Astrocyte of the spinal cord (primary cell): ENCODE data around the gene ARHGEF28.
A peak's percentile ranks its signal among the peaks of the same experiment; 100 is the strongest.

Source experiments
- DNase-seq: peaks from one replicate; pipeline ENCODE4 v3.0.0; 2011; ENCODE audit warnings: low read depth, low spot score
- H3K4me3 ChIP-seq: 2 replicates; pipeline ENCODE4 v1.5.1; 2011; ENCODE audit warnings: low read depth, mild to moderate bottlenecking, low read length, moderate library complexity
- in situ Hi-C: cut with HindIII; loops from 2 replicates; pipeline ENCODE4 v1.10.0; 2017; ENCODE audit warnings: low sequenced_read_pairs
- TF ChIP-seq, protein P1 (sequence below): IDR thresholded peaks from 2 replicates; pipeline ENCODE4 v1.5.1; 2012; ENCODE audit warnings: low read depth, mild to moderate bottlenecking, low read length, inconsistent platforms

Gene ARHGEF28

DNA sequence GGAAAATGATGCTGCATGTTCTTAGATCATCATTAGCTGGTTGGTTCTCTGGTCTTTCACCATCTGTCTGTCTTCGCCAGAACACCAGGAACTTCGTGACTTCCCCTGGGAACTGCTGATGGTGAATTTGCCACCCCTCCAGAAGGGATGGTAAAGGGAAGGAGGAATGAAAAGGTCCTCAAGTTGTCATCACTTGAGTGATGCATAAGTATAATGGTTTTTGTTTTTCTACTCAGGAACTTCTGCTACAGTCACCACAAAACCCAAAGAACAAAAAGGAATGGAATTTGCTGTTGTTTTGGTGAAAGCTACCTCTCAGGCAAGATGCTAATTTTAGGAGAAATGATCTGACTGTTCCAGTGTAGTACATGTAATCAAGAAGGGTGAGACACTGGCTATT, 328.4 kb downstream of the ARHGEF28 start:
- TF ChIP-seq, protein P1, sequence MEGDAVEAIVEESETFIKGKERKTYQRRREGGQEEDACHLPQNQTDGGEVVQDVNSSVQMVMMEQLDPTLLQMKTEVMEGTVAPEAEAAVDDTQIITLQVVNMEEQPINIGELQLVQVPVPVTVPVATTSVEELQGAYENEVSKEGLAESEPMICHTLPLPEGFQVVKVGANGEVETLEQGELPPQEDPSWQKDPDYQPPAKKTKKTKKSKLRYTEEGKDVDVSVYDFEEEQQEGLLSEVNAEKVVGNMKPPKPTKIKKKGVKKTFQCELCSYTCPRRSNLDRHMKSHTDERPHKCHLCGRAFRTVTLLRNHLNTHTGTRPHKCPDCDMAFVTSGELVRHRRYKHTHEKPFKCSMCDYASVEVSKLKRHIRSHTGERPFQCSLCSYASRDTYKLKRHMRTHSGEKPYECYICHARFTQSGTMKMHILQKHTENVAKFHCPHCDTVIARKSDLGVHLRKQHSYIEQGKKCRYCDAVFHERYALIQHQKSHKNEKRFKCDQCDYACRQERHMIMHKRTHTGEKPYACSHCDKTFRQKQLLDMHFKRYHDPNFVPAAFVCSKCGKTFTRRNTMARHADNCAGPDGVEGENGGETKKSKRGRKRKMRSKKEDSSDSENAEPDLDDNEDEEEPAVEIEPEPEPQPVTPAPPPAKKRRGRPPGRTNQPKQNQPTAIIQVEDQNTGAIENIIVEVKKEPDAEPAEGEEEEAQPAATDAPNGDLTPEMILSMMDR, result no peak
- DNase-seq, result no peak
- no peak overlapping the region for H3K4me3 ChIP-seq
- in situ Hi-C loops, result no loop called here

- TF ChIP-seq, protein P1, result no peak
- in situ Hi-C loops, result no loop called here
- DNase-seq, result peak; percentile 25
- no peak overlapping the region for H3K4me3 ChIP-seq
Observed at GRCh38 chr5:73955271-73955846, 329.4 kb downstream of the ARHGEF28 start.

DNA sequence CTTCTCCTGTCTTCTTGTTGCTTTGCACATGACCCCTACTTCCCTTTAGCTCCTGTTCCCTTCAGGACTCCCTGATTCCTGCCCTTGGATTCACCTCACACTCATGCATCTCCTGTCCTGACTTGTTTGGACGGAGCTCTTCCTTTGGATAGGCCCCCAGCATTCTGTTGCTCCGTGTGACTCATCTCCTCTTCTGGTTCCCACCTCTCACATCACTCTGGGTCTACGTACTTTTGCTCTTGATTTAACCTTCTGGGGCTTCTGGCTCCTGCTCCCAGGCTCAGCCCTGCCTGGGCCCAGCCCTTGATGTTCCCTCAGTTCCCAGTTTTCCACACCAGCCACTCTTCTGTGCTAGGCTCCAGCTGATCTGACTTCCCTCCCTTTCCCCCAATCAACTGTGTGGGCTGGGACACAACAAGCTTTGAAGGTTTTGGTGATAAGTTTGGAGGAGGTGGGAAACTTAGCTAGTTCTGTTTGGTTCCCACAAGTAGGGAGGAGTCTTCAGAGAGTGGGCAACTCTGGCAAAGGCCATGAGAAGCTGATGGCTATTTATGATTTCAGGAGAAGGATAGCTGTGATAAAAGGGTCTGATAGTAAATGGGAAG, 331.5 kb downstream of the ARHGEF28 start:
- DNase-seq, result peak; percentile 35
- H3K4me3 ChIP-seq, result no peak overlapping the region
- TF ChIP-seq, protein P1, result no peak
- in situ Hi-C loops, result no loop called here

GRCh38 chr5:73958037-73958436, 332.0 kb downstream of the ARHGEF28 start:
- DNase-seq, result no peak
- in situ Hi-C loops, result no loop called here
- no peak overlapping the region for H3K4me3 ChIP-seq
- TF ChIP-seq, protein P1, result no peak

DNA sequence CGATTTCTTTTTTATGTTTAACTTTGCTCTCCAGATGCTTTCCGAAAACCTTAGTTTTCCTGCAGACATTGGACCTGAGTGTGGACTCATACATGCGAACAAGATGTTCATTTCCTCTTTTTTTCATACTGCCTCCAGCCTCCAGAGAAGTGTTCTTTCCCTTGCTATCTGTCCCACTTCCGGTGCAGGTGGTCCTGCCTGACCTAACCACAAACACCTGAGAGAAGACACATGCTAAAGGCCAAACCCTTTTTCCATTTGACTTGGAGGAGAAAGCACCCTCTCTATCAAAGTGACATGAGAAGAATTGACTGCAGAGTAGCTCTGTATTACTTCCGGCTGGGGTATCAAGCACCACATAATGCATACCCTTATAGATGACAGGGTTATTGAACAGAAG, 334.0 kb downstream of the ARHGEF28 start:
- no peak overlapping the region for H3K4me3 ChIP-seq
- TF ChIP-seq, protein P1, result no peak
- in situ Hi-C loops, result no loop called here
- no peak for DNase-seq

GRCh38 chr5:73960426-73960825, 334.4 kb downstream of the ARHGEF28 start:
- H3K4me3 ChIP-seq, result no peak overlapping the region
- TF ChIP-seq, protein P1, result no peak
- in situ Hi-C loops, result no loop called here

More at GRCh38 chr5:73960426-73960825, 334.4 kb downstream of the ARHGEF28 start:
- DNase-seq, result no peak
